Stimulated activated CD8-positive, alpha-beta memory T cell treated with anti-CD3 and anti-CD28 coated beads, Interleukin-15, amount 100 ng/mL, for 1 hour (primary cell): ENCODE data around the gene ALDH1L2.
"Not testable (repeated sequence)": the region's sequence is repeated elsewhere in the genome, so short reads cannot be mapped to it uniquely, and the experiment has no call there.

ENCODE experiments used
- DNase-seq: peaks from one replicate; pipeline ENCODE4 v3.0.0-alpha.2; 2020; ENCODE audit warnings: low read depth

The ALDH1L2 gene

GRCh38 chr12:104985206-104985605 lies 99.1 kb downstream of the ALDH1L2 start:
- DNase-seq = no peak

GRCh38 chr12:104977688-104978087 lies 106.6 kb downstream of the ALDH1L2 start:
- DNase-seq = not testable (repeated sequence)

- no peak for DNase-seq
These were observed 107.6 kb downstream of the ALDH1L2 start for GRCh38 chr12:104976703-104977102.

GRCh38 chr12:104975587-104976343 lies 108.5 kb downstream of the ALDH1L2 start:
- no peak for DNase-seq

- no peak for DNase-seq
These were observed 109.5 kb downstream of the ALDH1L2 start for GRCh38 chr12:104974626-104975290.

- DNase-seq = no peak
These were observed 111.0 kb downstream of the ALDH1L2 start for GRCh38 chr12:104973250-104973649.

- DNase-seq = no peak
These were observed 113.0 kb downstream of the ALDH1L2 start for GRCh38 chr12:104971306-104971705.
